ENCODE data around the gene P3H4.

DNA sequence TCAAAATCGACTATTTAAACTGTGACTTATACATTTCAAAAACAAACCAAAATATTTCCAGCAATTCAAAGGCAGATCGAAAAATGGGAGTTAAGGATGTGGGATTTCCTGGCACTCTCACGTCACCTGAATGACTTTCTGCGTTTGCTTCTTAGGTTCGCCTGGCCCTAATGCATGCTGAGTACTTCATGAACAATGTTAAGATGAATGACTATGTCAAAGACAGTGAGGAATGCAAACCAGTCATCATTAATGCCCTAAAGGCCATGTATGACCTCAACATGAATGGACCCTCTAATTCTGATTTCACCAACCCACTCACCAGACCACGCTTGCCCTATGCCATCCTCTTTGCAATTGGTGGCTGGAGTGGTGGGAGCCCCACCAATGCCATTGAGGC is 33.2 kb upstream of the P3H4 start:
- TF ChIP-seq POLR2A (IDR thresholded peaks at IDR 0.05; ENCODE audit: low read depth, low read length): no peak
- no peak for TF ChIP-seq CTCF (conservative IDR thresholded peaks at IDR 0.05; ENCODE audit: low read depth, low read length)
- no peak for TF ChIP-seq BHLHE40 (IDR thresholded peaks at IDR 0.05; ENCODE audit: low read depth, low read length)
- TF ChIP-seq RFX5 (IDR thresholded peaks at IDR 0.05; ENCODE audit: low read depth, low read length): no peak
- TF ChIP-seq MXI1 (IDR thresholded peaks at IDR 0.05; ENCODE audit: borderline replicate concordance, low read depth, low read length): no peak
- no peak for TF ChIP-seq CEBPB (IDR thresholded peaks at IDR 0.05; ENCODE audit: low read depth, low read length)
- no peak for TF ChIP-seq RAD21 (IDR thresholded peaks at IDR 0.05; ENCODE audit: low read length)
- no peak for TF ChIP-seq FOS (IDR thresholded peaks at IDR 0.05; ENCODE audit: low read depth, low read length)
- TF ChIP-seq MAZ (IDR thresholded peaks at IDR 0.05; ENCODE audit: borderline replicate concordance, low read depth, low read length): no peak
- TF ChIP-seq USF2 (IDR thresholded peaks at IDR 0.05; ENCODE audit: low read depth, low read length): no peak
- no peak for TF ChIP-seq SMC3 (IDR thresholded peaks at IDR 0.05; ENCODE audit: low read depth, low read length)
- TF ChIP-seq CHD1 (IDR thresholded peaks at IDR 0.05; ENCODE audit: low read depth, low read length): no peak

Measured in IMR-90 (cell line).